B cell (primary cell): ENCODE measurements around the gene CHD9. TPM values are rescaled to one million over a fixed set of nuclear protein-coding genes. Genes with fewer than 3 reads are reported as not detected.

ENCODE experiments used
- ATAC-seq: fragments of 200-7000 bp; cut with Tn5 transposase; one replicate; pipeline ENCODE4 v1.10.0; 2021; ENCODE audit warnings: low read depth, mild to moderate bottlenecking, moderate number of reproducible peaks, moderate library complexity
- CTCF ChIA-PET: fragments of 350-600 bp; sonication (Branson Sonifier 250); formaldehyde crosslinking; loops from one replicate; lab custom pipeline; 2021; ENCODE audit warnings: antibody characterized with exemption, inconsistent platforms; lab: Charles Lee
- POLR2A ChIA-PET: fragments of 350-600 bp; sonication (Branson Sonifier 250); formaldehyde crosslinking; loops from one replicate; lab custom pipeline; 2021; ENCODE audit warnings: antibody characterized with exemption; lab: Charles Lee
- DNase-seq: peaks from one replicate; pipeline ENCODE4 v3.0.0; 2013
- H2AFZ ChIP-seq: 2 replicates; pipeline ENCODE4 v1.6.1; 2012; ENCODE audit warnings: mild to moderate bottlenecking, low read depth, low read length; ENCODE audit not compliant: insufficient read depth, poor library complexity, severe bottlenecking
- H3K27ac ChIP-seq, 2 donors: 1 replicate in 1 of 2; 2 replicates in 1 of 2; pipeline ENCODE4 v1.5.1; 2012 to 2013; ENCODE audit warnings: low read length in 2 of 2, mild to moderate bottlenecking in 2 of 2, moderate library complexity in 1 of 2
- H3K27me3 ChIP-seq, 4 experiments: fragments of 200-600 bp in 1 of 4; sonication (generic) in 1 of 4; replicated peaks in 1 of 4; 1 replicate in 2 of 4; 2 replicates in 2 of 4; pipeline versions ENCODE4 v1.6.1 to v1.7.0; 2013 to 2016; ENCODE audit warnings: low read length in 3 of 4, mild to moderate bottlenecking in 2 of 4, mixed read lengths in 1 of 4, moderate library complexity in 1 of 4; ENCODE audit not compliant: insufficient read depth in 4 of 4, control insufficient read depth in 3 of 4; ENCODE audit errors: control extremely low read depth in 1 of 4
- H3K36me3 ChIP-seq, 2 experiments: replicated peaks in 1 of 2; 1 replicate in 1 of 2; 2 replicates in 1 of 2; pipeline versions ENCODE4 v1.6.1 to v1.7.1; 2013; ENCODE audit warnings: low read length in 1 of 2; ENCODE audit not compliant: insufficient read depth in 2 of 2, control insufficient read depth in 1 of 2; ENCODE audit errors: control extremely low read depth in 1 of 2, extremely low read depth in 1 of 2
- H3K4me1 ChIP-seq, 2 donors: fragments of 200-600 bp in 1 of 2; sonication (generic) in 1 of 2; 1 replicate in 1 of 2; 2 replicates in 1 of 2; pipeline versions ENCODE4 v1.5.1 to v1.6.1; 2013 to 2017; ENCODE audit warnings: low read length in 2 of 2; ENCODE audit not compliant: control insufficient read depth in 2 of 2, insufficient read depth in 2 of 2
- H3K4me2 ChIP-seq: replicated peaks from 2 replicates; pipeline ENCODE3; 2012; ENCODE audit warnings: mild to moderate bottlenecking, low read depth, low read length; ENCODE audit not compliant: poor library complexity, severe bottlenecking
- H3K4me3 ChIP-seq, 5 experiments: fragments of 200-600 bp in 1 of 5; sonication (generic) in 1 of 5; 1 replicate in 3 of 5; 2 replicates in 2 of 5; pipeline versions ENCODE4 v1.5.1 to v1.7.0; 2011 to 2016; ENCODE audit warnings: low read length in 4 of 5, mild to moderate bottlenecking in 4 of 5, low read depth in 2 of 5, control low read depth in 1 of 5, moderate library complexity in 1 of 5; ENCODE audit not compliant: insufficient read depth in 1 of 5; ENCODE audit errors: control extremely low read depth in 1 of 5, extremely low read depth in 1 of 5
- H3K79me2 ChIP-seq: fragments of 200-600 bp; sonication (generic); one replicate; pipeline ENCODE4 v1.6.0; 2016; ENCODE audit warnings: low read length; ENCODE audit not compliant: control insufficient read depth, insufficient read depth
- H3K9ac ChIP-seq: fragments of 200-600 bp; sonication (generic); 2 replicates; pipeline ENCODE4 v1.6.1; 2017; ENCODE audit warnings: mild to moderate bottlenecking, low read length, moderate library complexity
- H3K9me3 ChIP-seq, 3 donors: one replicate each; pipeline versions ENCODE4 v1.6.1 to v1.7.1; 2013; ENCODE audit warnings: low read length in 2 of 3; ENCODE audit not compliant: control insufficient read depth in 2 of 3, insufficient read depth in 1 of 3; ENCODE audit errors: control extremely low read depth in 1 of 3
- H4K20me1 ChIP-seq: 2 replicates; pipeline ENCODE4 v1.6.0; 2012; ENCODE audit warnings: mild to moderate bottlenecking, low read length; ENCODE audit not compliant: insufficient read depth, control insufficient read depth, poor library complexity, severe bottlenecking
- H3K27ac Mint-ChIP-seq: one replicate; pipeline ENCODE4 v1.8.0; 2021; ENCODE audit warnings: mixed read lengths
- H3K27me3 Mint-ChIP-seq: one replicate; pipeline ENCODE4 v1.8.0; 2021; ENCODE audit warnings: mixed read lengths
- H3K4me1 Mint-ChIP-seq: one replicate; pipeline ENCODE4 v1.8.0; 2021; ENCODE audit warnings: mixed read lengths
- H3K4me3 Mint-ChIP-seq: one replicate; pipeline ENCODE4 v1.8.0; 2021; ENCODE audit warnings: mixed read lengths
- H3K9me3 Mint-ChIP-seq: one replicate; pipeline ENCODE4 v1.8.0; 2022; ENCODE audit warnings: mixed read lengths; ENCODE audit not compliant: insufficient read depth
- CTCF ChIP-seq: fragments of 200-600 bp; IDR thresholded peaks from one replicate; pipeline ENCODE4 v1.8.0; 2022; ENCODE audit warnings: antibody characterized with exemption, mild to moderate bottlenecking
- EZH2 ChIP-seq: IDR thresholded peaks from 2 replicates; pipeline ENCODE4 v1.6.1; 2012; ENCODE audit warnings: borderline replicate concordance, low read depth, mild to moderate bottlenecking, moderate library complexity, low read length; ENCODE audit not compliant: insufficient read depth, poor library complexity, severe bottlenecking
- WGBS: methylation state at CpG from one replicate; pipeline ENCODE4 v1.1.5; 2013; ENCODE audit warnings: missing lambda C conversion rate; ENCODE audit not compliant: insufficient coverage; 5-methylcytosine and 5-hydroxymethylcytosine counted together
- intact Hi-C: fragments of 100-400 bp; cut with micrococcal nuclease; formaldehyde crosslinking; loops from one replicate; pipeline ENCODE4 v1.10.0; 2022
- polyA plus RNA-seq: library from polyadenylated mRNA; depleted of rRNA; stranded (reverse); fragments of >200 nt; gene quantifications from 2 replicates; pipeline ENCODE4 v1.2.3, GENCODE V29; 2012
- total RNA-seq, 2 donors: library from RNA; stranded (reverse); fragments of 120-200 nt in 1 of 2; gene quantifications; 1 replicate in 1 of 2; 2 replicates in 1 of 2; pipeline versions ENCODE4 v1.2.3 to v1.2.4, GENCODE V29; 2013 to 2022

The CHD9 gene
- total and polyA plus RNA-seq, 2 donors (not counting 1 experiment from before 2014, with no cell fraction given), result 12.2 to 102 TPM

GRCh38 chr16:53129281-53130158 is 74.7 kb downstream of the CHD9 start:
- DNase-seq (no peak), ATAC-seq (no peak)
- H3K4me1 ChIP-seq, result peaks cover 7 to 24% of the 10 kb centered on the region in 2 donors
- H3K27ac ChIP-seq, result peak overlapping the region; percentile 66 to 97
- intact Hi-C loops, result loop anchor here (1.0 to 2.0 kb wide), 8 partner anchors 30 to 381 kb away; partner anchors contain the start of genes AKTIP and RBL2
- H3K27ac Mint-ChIP-seq, result peak overlapping the region; percentile 89
- WGBS, result 40% methylated on average over 22 of the region's 25 CpGs
- peaks cover 33% of the 10 kb centered on the region for H3K79me2 ChIP-seq
- peak overlapping the region; percentile 89 for H3K4me3 Mint-ChIP-seq
- no peaks in the 10 kb centered on the region for H3K9me3 Mint-ChIP-seq
- no peaks in the 10 kb centered on the region for H3K9me3 ChIP-seq
- H3K27me3 Mint-ChIP-seq, result no peaks in the 10 kb centered on the region
- H3K36me3 ChIP-seq, result peaks cover 0 to 1% of the 10 kb centered on the region in 2 experiments
- peaks cover 7% of the 10 kb centered on the region for H4K20me1 ChIP-seq
- H3K4me3 ChIP-seq, result peak overlapping the region; percentile 58 to 73 (median 70)
- peak overlapping the region; percentile 85 for H3K4me2 ChIP-seq
- no peaks in the 10 kb centered on the region for H3K27me3 ChIP-seq
- H3K9ac ChIP-seq, result peak overlapping the region; percentile 86
- H3K4me1 Mint-ChIP-seq, result peaks cover 37% of the 10 kb centered on the region
- ChIA-PET POLR2A (interaction anchor here (0.6 to 1.5 kb wide), 5 partner anchors 31 to 75 kb away, joined by 3 to 6 read pairs (median 3); partner anchors contain the start of gene CHD9), CTCF (interaction anchor here (0.9 to 4.2 kb wide), 7 partner anchors 18 to 73 kb away, joined by 3 to 43 read pairs (median 5); partner anchors contain the start of gene CHD9)
- peak overlapping the region; percentile 91 for H2AFZ ChIP-seq
- TF ChIP-seq EZH2 (no peak), CTCF (no peak)
